GM18519 (cell line): ENCODE results near the gene SIPA1L3.
"Not testable (repeated sequence)": the region's sequence is repeated elsewhere in the genome, so short reads cannot be mapped to it uniquely, and the experiment has no call there.

ENCODE experiments used
- ATAC-seq: cut with Tn5 transposase; IDR thresholded peaks from one replicate; pipeline ENCODE4 v1.9.1; 2021; ENCODE audit warnings: mild to moderate bottlenecking, moderate library complexity; ENCODE audit not compliant: unreplicated experiment, low FRiP score

The SIPA1L3 gene

GRCh38 chr19:38221421-38221820, 314.4 kb downstream of the SIPA1L3 start:
- no peak for ATAC-seq

GRCh38 chr19:38221919-38222830, 315.2 kb downstream of the SIPA1L3 start:
- ATAC-seq = no peak

GRCh38 chr19:38223119-38223523, 316.1 kb downstream of the SIPA1L3 start:
- no peak for ATAC-seq

DNA sequence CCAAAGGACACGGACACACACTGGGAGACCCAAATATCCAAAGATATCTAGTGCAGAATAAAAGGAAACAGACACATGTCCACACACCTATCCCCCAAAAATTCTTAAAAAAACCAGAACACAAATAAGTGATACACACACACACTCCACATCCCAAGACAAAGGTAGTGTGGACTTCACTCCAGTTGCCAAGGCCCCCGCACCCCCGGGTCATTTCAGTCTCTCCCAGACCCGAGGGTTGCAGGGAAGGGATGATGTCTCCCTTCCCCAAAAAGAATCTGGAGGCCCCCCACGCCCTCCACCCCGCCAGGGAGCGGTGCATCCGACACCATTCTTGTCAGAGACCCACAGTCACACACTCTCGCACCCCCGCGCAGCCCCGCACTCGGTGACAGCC, 316.6 kb downstream of the SIPA1L3 start:
- no peak for ATAC-seq

GRCh38 chr19:38224014-38224862, 317.2 kb downstream of the SIPA1L3 start, which contains the start of gene DPF1:
DPF1 (minus strand) TSS chr19:38224222; CDS start chr19:38224142, 80 bp downstream.
- ATAC-seq = no peak

- ATAC-seq = not testable (repeated sequence)
These were observed 317.8 kb downstream of the SIPA1L3 start for GRCh38 chr19:38224863-38225218.

GRCh38 chr19:38227287-38228004, 320.4 kb downstream of the SIPA1L3 start:
- no peak for ATAC-seq

- no peak for ATAC-seq
These were observed 321.0 kb downstream of the SIPA1L3 start for GRCh38 chr19:38228005-38228377.

- no peak for ATAC-seq
These were observed 321.8 kb downstream of the SIPA1L3 start for GRCh38 chr19:38228491-38229439.

- ATAC-seq = no peak
These were observed 322.6 kb downstream of the SIPA1L3 start for GRCh38 chr19:38229585-38230073.

GRCh38 chr19:38230506-38231133, 323.6 kb downstream of the SIPA1L3 start:
- not testable (repeated sequence) for ATAC-seq

- ATAC-seq = no peak
These were observed 324.9 kb downstream of the SIPA1L3 start for GRCh38 chr19:38231918-38232317.

GRCh38 chr19:38233740-38234251, 326.8 kb downstream of the SIPA1L3 start:
- ATAC-seq = no peak

GRCh38 chr19:38234615-38235014, 327.6 kb downstream of the SIPA1L3 start:
- ATAC-seq = no peak

DNA sequence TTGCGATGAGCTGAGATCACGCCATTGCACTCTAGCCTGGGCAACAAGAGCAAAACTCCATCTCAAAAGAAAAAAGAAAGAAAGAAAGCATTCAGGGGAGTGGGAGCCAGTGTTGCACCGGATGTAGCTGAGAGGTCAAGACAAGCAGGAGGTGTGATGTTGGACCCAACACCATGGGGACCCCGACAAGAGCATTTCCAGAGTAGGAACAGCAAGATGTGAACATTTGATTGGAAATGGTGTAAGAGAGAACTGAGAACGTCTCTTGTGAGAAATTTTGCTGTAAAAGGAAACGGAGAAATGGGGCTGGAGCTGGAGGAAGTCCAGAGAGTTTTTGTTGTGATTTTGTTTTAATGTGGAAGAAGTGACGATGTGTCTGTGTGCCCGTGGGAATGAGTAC, 332.8 kb downstream of the SIPA1L3 start:
- no peak for ATAC-seq

- no peak for ATAC-seq
These were observed 336.3 kb downstream of the SIPA1L3 start for GRCh38 chr19:38243279-38243673.

- no peak for ATAC-seq
These were observed 339.0 kb downstream of the SIPA1L3 start for GRCh38 chr19:38245826-38246498.

DNA sequence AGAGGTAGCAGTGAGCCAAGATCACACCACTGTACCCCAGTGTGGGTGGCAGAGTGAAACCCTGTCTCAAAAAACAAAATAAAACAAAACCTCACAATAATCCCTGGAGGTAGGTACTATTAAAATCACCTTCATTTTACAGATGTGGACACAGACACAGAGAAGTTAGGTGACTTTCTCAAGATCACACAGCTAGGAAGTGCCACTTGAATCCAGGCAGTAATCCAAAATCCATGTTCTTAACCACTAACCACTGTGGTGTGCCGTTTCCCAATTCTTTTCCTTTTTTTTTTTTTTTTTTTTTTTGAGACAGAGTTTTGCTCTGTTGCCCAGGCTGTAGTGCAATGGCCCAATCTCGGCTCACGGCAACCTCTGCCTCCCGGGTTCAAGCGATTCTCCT, 340.1 kb downstream of the SIPA1L3 start:
- no peak for ATAC-seq
